Activated T-cell treated with anti-CD3 and anti-CD28 coated beads, Interleukin-2, amount 50 U/mL, for 72 hours (primary cell): ENCODE data around the gene RASD1. TPM values are rescaled to one million over a fixed set of nuclear protein-coding genes. Genes with fewer than 3 reads are reported as not detected.

Experiments used
- ATAC-seq, 2 donors: fragments of 150-1000 bp; cut with Tn5 transposase; replicated peaks in 1 of 2; 2 replicates each; pipeline ENCODE4 v1.10.0; 2021; ENCODE audit warnings: moderate library complexity in 2 of 2, mild to moderate bottlenecking in 1 of 2
- DNase-seq, 2 donors: peaks; one replicate each; pipeline ENCODE4 v3.0.0; 2021 to 2022; ENCODE audit warnings: mixed read lengths in 1 of 2
- H3K27ac Mint-ChIP-seq: one replicate; pipeline ENCODE4 v1.8.0; 2022; ENCODE audit warnings: mild to moderate bottlenecking, moderate library complexity, mixed read lengths
- H3K27me3 Mint-ChIP-seq: one replicate; pipeline ENCODE4 v1.8.0; 2022; ENCODE audit warnings: low read depth, mixed read lengths
- H3K36me3 Mint-ChIP-seq, 2 donors: one replicate each; pipeline ENCODE4 v1.8.0; 2022; ENCODE audit warnings: mixed read lengths in 2 of 2, mild to moderate bottlenecking in 1 of 2; ENCODE audit not compliant: insufficient read depth in 2 of 2
- H3K4me1 Mint-ChIP-seq: one replicate; pipeline ENCODE4 v1.8.0; 2022; ENCODE audit warnings: low read depth, mixed read lengths
- H3K4me3 Mint-ChIP-seq, 2 donors: one replicate each; pipeline ENCODE4 v1.8.0; 2022; ENCODE audit warnings: mild to moderate bottlenecking in 2 of 2, mixed read lengths in 2 of 2, moderate library complexity in 2 of 2
- H3K9me3 Mint-ChIP-seq, 2 donors: one replicate each; pipeline ENCODE4 v1.8.0; 2022; ENCODE audit warnings: mixed read lengths in 2 of 2
- total RNA-seq, 2 donors: library from RNA; stranded (reverse); gene quantifications; one replicate each; pipeline ENCODE4 v1.2.3, GENCODE V29; 2022

The RASD1 gene
- total RNA-seq, 2 donors from 2014 or later: 1.6 to 3.0 TPM

DNA sequence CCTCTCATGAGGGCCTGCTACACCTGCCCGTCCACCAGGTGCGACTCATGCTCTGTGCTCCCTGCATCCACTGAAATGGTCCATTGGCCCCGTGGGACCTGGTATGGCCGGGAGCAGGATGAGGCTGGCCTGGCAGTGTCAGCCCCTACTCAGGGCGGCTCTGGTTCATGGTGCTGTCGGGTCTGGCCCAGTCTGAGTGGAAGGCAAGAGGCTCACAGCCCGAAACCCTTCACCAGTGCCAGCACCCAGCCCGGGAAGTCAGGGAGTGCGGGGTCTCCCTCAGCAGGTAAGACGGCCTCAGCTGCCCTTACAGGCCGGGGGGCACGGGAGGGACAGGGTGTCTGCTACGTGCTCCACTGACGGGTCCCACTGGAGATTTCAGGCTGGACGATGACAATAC, 40.5 kb upstream of the RASD1 start:
- DNase-seq: no peak
- ATAC-seq: no peak
- no peak overlapping the region for H3K4me3 Mint-ChIP-seq
- no peak overlapping the region for H3K27ac Mint-ChIP-seq
- no peaks in the 10 kb centered on the region for H3K4me1 Mint-ChIP-seq
- H3K9me3 Mint-ChIP-seq: no peaks in the 10 kb centered on the region
- no peaks in the 10 kb centered on the region for H3K36me3 Mint-ChIP-seq
- H3K27me3 Mint-ChIP-seq: no peaks in the 10 kb centered on the region

DNA sequence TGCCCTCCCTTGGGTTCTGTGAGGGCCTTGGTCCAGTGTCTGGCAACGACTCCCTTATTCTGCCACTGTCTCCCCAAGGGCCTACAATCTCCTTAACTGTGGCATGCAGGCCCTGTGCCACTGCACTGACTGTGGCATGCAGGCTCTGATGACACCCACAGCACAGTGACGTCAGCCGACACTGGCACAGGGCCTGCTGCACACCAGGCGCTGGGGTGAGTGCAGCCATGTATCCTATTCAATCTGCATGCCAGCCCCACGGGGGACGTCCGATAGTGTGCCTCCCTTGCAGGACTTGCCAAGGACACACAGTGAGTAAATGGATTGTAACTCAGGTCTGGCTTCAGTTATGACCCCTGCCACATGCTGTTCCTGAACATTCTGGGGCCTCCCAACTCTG, 39.8 kb upstream of the RASD1 start:
- Mint-ChIP-seq H3K9me3 (no peaks in the 10 kb centered on the region), H3K27me3 (no peaks in the 10 kb centered on the region), H3K4me3 (no peak overlapping the region), H3K4me1 (no peaks in the 10 kb centered on the region), H3K27ac (no peak overlapping the region), H3K36me3 (no peaks in the 10 kb centered on the region)
- no peak for DNase-seq
- no peak for ATAC-seq

DNA sequence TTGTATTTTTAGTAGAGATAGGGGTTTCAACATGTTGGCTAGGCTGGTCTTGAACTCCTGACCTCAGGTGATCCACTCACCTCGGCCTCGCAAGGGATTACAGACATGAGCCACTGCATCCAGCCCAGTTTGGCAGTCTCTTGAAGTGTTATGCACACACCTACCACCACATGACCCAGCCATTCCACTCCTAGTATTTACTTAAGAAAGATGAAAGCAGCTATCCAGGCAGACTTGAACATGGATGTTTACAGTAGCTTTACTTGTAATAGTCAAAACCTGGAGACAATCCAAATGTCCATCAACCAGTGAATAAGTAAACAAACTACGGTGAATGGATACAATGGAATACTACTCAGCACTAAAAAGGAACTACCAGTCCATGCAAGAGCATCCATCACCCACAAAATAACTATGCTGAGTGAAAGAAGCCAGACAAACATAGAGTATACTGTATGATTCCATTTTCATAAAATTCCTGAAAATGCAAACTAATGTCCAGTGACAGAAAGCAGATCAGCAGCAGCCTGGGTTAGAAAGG, 37.8 kb upstream of the RASD1 start:
- ATAC-seq (no peak), DNase-seq (no peak)
- Mint-ChIP-seq H3K36me3 (no peaks in the 10 kb centered on the region), H3K27me3 (no peaks in the 10 kb centered on the region), H3K4me1 (no peaks in the 10 kb centered on the region), H3K9me3 (no peaks in the 10 kb centered on the region), H3K4me3 (no peak overlapping the region), H3K27ac (no peak overlapping the region)

DNA sequence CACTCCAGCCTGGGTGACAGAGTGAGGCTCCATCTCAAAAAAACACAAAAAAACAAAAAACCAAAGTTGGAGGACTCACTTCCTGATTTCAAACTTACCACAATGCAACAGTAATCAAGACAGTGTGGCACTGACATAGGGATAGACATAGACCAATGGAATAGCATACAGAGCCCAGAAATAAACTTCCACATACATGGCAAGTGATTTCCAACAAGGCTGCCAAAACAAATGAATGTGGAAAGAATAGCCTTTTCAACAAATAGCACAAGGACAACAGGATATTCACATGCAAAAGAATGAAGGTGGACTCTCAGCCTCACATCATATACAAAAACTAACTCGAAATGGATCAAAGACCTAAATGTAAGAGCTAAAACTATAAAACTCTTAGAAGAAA, 36.8 kb upstream of the RASD1 start:
- Mint-ChIP-seq H3K4me1 (no peaks in the 10 kb centered on the region), H3K36me3 (no peaks in the 10 kb centered on the region), H3K4me3 (no peak overlapping the region), H3K27ac (no peak overlapping the region), H3K27me3 (no peaks in the 10 kb centered on the region), H3K9me3 (no peaks in the 10 kb centered on the region)
- DNase-seq: no peak
- ATAC-seq: no peak

DNA sequence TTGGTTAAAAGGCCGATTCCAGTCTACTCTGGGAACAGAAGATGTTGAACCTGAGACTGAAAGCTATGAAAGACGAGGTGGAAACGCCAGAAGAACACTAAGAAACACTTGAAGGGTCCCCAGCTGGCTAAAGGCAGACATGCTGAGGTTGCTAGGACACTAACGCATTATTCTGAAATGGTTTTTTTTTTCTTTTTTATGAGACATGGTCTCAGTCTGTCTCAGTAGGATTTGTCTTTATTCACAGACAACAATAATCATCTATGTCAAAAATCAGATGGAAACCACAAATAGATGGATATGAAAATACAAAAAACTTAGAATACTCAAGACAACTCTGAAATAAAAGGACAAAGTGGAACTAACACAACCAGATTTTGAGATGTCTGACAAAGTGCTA, 35.0 kb upstream of the RASD1 start:
- Mint-ChIP-seq H3K27me3 (no peaks in the 10 kb centered on the region), H3K4me3 (no peak overlapping the region), H3K4me1 (no peaks in the 10 kb centered on the region), H3K27ac (no peak overlapping the region), H3K9me3 (no peaks in the 10 kb centered on the region), H3K36me3 (no peaks in the 10 kb centered on the region)
- DNase-seq (no peak), ATAC-seq (no peak)

DNA sequence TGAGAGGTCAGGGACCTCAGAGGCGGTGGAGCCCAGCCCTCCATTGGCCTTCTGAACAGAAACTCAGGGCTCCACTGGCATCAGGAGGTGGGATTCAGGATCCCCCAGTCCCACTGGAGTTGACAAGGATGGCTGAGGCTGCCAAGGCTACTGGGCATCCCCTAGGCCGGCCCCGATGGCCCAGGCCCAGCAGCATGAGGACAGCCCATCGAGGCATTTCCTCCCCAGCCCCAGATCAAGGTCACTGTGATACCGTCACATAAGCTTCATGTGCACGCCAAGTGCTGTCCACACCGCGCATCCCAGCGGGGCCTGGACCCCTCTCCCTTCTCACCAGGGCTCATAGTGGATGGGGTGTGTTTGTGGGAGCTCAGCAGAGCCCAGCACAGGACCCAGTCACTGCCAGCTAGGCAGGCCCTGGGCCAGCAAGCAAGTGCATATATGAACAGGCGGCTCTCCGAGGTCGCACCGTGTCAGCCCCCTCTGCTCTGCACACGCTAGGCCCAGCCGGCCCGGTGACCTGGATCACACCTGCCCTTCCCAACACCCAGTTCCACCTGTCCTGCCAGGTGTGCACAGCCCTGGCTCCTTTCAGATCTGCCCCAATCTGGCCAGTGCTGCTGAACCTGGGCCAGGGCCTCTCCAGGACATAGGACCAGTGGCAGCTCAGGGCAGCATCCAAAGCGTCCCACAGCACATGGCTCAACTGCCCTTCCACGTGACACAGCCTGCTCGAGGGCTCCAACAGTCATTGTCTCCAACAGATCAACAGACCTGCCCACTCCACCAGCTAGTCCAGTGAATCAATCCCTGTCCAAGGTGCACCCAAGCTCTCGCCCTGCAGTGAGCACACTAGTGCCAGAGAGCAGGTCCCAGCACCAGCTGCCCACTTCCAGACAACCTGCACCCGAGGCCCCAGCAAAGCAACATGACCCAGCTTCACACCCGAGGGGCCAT, 32.8 kb upstream of the RASD1 start:
- Mint-ChIP-seq H3K27ac (no peak overlapping the region), H3K9me3 (no peaks in the 10 kb centered on the region), H3K36me3 (no peaks in the 10 kb centered on the region), H3K4me1 (no peaks in the 10 kb centered on the region), H3K4me3 (no peak overlapping the region), H3K27me3 (no peaks in the 10 kb centered on the region)
- ATAC-seq (no peak), DNase-seq (no peak)

DNA sequence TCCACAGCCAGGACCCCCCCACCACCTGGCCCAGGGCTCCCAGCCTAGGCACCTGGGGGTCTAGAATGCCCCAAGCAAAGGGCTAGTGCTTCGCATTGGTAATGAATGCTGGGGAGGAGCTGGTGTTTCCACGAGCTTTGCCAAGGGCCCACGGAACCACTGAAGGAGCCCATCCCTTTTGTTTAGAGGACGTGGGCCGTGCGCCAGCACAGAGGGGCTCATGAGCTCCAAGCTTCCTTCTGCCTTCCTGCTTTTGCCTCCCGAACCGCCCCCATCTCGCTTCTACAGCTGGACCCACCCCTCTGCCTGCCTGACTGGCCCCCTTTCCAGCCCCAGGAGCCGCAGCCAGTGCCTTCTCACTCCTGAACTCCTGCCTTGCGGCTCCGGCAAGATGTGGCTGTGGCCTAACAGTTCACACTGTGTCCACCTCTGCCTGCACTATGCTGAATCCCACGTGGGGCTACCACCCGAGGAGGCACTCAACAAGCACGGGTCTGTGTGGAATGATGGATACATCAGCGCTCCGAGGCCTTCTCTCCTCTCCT, 31.8 kb upstream of the RASD1 start:
- no peaks in the 10 kb centered on the region for H3K4me1 Mint-ChIP-seq
- H3K27me3 Mint-ChIP-seq: no peaks in the 10 kb centered on the region
- DNase-seq (no peak), ATAC-seq (no peak)
- H3K36me3 Mint-ChIP-seq: no peaks in the 10 kb centered on the region
- H3K4me3 Mint-ChIP-seq: no peak overlapping the region
- no peaks in the 10 kb centered on the region for H3K9me3 Mint-ChIP-seq
- H3K27ac Mint-ChIP-seq: no peak overlapping the region

DNA sequence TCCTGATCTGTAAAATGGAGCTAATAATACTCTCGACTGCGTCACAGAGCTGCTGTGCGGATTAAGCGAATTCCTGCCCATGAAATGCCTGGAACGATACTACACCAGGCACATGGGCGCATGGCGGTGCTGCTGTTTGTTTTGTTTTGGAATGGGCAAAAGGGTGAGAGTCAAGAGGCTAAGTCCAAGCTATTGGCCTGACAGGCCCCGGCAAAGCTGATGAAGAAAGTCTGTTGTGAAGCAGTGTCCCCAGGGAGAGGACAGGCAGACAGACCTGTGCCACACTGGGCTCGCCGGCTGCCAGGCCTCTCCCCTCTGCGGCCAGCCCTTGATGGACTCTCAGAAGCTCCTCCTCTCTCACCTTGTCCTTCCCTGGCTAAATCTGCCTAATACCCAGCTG, 31.3 kb upstream of the RASD1 start:
- no peaks in the 10 kb centered on the region for H3K27me3 Mint-ChIP-seq
- no peak overlapping the region for H3K27ac Mint-ChIP-seq
- no peak overlapping the region for H3K4me3 Mint-ChIP-seq
- H3K4me1 Mint-ChIP-seq: no peaks in the 10 kb centered on the region
- no peak for ATAC-seq
- DNase-seq: no peak
- no peaks in the 10 kb centered on the region for H3K36me3 Mint-ChIP-seq
- H3K9me3 Mint-ChIP-seq: no peaks in the 10 kb centered on the region

DNA sequence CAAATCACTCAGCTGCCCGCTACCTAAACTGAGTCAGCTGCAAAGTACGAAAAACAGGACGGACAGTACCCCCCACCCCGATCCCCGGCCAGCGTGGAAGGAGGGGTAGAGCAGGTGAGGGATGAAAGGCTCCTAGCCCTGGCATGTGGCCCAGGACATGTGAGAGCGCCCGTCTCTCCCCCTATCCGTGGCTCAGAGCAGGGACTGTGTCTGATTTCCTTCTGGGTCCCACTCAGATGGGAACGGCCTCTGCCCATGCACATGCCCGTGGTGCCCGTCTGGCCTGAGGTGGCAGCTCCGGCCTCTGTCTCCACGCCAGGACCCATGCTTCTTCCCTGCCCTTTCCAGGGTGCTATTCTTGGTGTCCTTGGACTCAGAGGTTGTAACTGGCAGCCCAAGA, 30.2 kb upstream of the RASD1 start:
- no peaks in the 10 kb centered on the region for H3K4me1 Mint-ChIP-seq
- no peaks in the 10 kb centered on the region for H3K27me3 Mint-ChIP-seq
- no peaks in the 10 kb centered on the region for H3K36me3 Mint-ChIP-seq
- ATAC-seq: no peak
- no peak for DNase-seq
- H3K9me3 Mint-ChIP-seq: no peaks in the 10 kb centered on the region
- no peak overlapping the region for H3K27ac Mint-ChIP-seq
- H3K4me3 Mint-ChIP-seq: no peak overlapping the region

DNA sequence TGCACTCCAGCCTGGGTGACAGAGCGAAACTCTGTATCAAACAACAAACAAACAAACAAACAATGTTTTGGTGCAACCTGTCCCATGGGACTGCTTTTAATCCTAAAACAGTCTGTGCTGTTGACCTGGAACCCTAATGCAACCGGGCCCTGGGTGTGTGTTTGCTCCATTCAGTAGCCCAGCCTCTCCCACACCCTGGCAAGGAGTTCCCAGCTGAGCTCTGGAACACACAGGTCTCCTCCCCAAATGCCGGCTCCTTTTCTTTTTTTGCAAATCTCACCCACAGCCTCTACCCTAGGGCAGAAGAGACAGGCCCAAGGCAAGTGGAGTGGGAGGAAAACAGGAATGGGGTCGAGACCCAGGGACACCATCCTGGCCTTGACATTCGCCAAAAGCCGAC, 29.8 kb upstream of the RASD1 start:
- Mint-ChIP-seq H3K9me3 (no peaks in the 10 kb centered on the region), H3K4me3 (no peak overlapping the region), H3K4me1 (no peaks in the 10 kb centered on the region), H3K27ac (no peak overlapping the region), H3K27me3 (no peaks in the 10 kb centered on the region), H3K36me3 (no peaks in the 10 kb centered on the region)
- ATAC-seq: no peak
- no peak for DNase-seq

DNA sequence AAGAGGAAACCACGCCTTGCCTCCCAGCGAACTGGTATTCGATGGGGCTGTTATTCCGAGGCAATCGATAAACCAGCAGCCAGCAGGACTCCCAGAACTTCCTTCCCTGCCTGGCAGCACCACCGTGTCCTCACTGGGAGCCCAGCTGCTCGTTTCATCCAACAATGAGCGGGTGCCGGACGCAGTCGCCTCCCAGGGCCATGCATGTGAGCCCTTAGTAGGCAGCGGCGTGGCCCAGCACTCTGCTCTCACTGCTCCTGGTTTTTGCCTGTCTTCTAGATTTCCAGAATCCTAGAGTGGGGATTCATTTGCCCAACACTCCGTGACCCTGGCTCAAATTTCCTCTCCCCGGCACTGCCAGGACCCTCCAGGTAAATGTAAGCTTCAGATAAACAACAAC, 29.1 kb upstream of the RASD1 start:
- no peaks in the 10 kb centered on the region for H3K4me1 Mint-ChIP-seq
- H3K36me3 Mint-ChIP-seq: no peaks in the 10 kb centered on the region
- H3K4me3 Mint-ChIP-seq: no peak overlapping the region
- no peaks in the 10 kb centered on the region for H3K27me3 Mint-ChIP-seq
- ATAC-seq (no peak), DNase-seq (no peak)
- H3K9me3 Mint-ChIP-seq: no peaks in the 10 kb centered on the region
- no peak overlapping the region for H3K27ac Mint-ChIP-seq

DNA sequence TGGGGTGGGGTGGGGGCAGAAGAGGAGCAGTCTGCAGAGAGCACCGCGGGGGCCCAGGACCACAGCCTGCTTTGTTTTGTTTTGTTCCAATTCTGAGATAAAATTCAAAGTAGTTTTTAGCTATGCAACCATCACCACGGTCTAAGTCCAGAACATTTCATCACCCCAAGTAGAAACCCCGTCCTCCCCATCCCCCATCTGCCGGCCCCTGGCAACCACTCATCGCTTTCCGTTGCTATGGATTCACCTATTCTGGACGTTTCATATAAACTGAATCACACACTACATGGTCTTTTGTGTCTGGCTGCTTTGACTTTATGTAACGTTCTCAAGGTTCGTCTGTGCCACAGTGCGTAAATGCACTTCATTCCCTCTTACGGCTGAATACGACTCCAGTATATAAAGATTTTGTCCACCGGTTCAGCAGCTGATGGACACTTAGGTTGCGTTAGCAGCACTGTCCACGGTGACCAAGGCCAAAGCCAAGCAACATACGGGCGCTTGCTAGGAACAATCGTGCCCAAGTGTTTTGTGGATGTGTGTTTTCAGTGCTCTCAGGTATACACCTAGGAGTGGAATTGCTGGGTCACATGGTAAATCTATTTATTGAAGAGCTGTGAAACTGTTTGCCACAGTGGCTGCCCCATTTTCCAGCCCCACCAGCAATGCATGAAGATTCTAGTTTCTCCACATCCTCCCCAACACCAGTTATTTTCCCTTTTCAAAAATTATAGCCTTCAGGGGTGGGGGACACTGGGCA, 27.7 kb upstream of the RASD1 start:
- Mint-ChIP-seq H3K4me3 (no peak overlapping the region), H3K36me3 (no peaks in the 10 kb centered on the region), H3K27me3 (no peaks in the 10 kb centered on the region), H3K9me3 (no peaks in the 10 kb centered on the region), H3K4me1 (no peaks in the 10 kb centered on the region), H3K27ac (no peak overlapping the region)
- DNase-seq (no peak), ATAC-seq (no peak)

DNA sequence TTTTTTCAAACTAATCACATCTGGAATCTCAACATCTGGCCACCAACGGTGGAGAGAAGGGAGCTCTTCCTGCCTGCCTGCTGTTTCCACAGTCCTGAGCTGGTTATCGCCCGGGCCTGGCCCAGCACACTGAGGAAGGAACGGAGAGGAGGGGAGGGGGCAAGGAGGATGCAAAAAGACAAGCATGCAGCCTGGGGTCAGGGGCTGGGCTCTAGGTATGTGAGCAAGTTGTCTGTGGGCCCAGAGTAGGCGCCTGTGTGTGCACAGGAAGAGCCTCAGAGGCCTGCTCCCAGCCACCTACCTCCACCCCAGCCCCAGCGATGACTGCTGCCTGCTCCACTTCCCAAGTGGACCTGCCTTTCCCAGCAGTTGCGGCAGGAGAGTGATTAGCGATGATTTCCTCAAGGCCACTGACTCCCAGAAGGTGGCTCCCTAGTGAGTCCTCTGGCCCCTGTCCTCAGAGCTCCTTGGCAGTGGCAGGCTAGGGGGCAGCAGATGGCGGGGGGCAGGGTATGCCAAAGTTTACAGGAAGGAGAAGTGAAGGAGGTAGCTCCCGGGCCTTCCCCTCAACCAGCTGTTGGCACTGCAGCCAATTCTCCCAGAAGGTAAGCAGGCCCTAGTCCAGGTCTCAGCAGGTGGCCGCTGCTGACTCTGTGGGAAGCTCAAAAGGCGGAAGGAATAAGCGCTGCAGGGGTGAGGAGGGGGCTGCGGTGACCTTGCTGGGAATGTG, 27.0 kb upstream of the RASD1 start:
- no peaks in the 10 kb centered on the region for H3K9me3 Mint-ChIP-seq
- no peak for ATAC-seq
- no peak overlapping the region for H3K27ac Mint-ChIP-seq

More for the DNA sequence above, 27.0 kb upstream of the RASD1 start:
- no peak for DNase-seq
- no peak overlapping the region for H3K4me3 Mint-ChIP-seq
- no peaks in the 10 kb centered on the region for H3K4me1 Mint-ChIP-seq
- H3K27me3 Mint-ChIP-seq: no peaks in the 10 kb centered on the region
- H3K36me3 Mint-ChIP-seq: no peaks in the 10 kb centered on the region
